Neural progenitor cell (in vitro differentiated cells): Measurements from ENCODE around the gene TRHDE. TPM values are rescaled to one million over a fixed set of nuclear protein-coding genes. Genes with fewer than 3 reads are reported as not detected.

Source experiments
- DNase-seq: peaks from one replicate; pipeline ENCODE4 v3.0.0-alpha.2; 2016; ENCODE audit warnings: low spot score
- H2AFZ ChIP-seq: fragments of 200-600 bp; sonication (generic); replicated peaks from 2 replicates; pipeline ENCODE4 v1.6.1; 2016; ENCODE audit warnings: antibody characterized with exemption
- H3F3A ChIP-seq: fragments of 200-600 bp; sonication (generic); 2 replicates; pipeline ENCODE4 v1.6.1; 2016; ENCODE audit warnings: antibody characterized with exemption, low read depth
- H3K27ac ChIP-seq: fragments of 200-600 bp; sonication (generic); 2 replicates; pipeline ENCODE4 v1.5.1; 2016; ENCODE audit warnings: mild to moderate bottlenecking
- H3K27me3 ChIP-seq: fragments of 200-600 bp; sonication (generic); 2 replicates; pipeline ENCODE4 v1.6.1; 2016; ENCODE audit warnings: mild to moderate bottlenecking, moderate library complexity
- H3K36me3 ChIP-seq: fragments of 200-600 bp; sonication (generic); 2 replicates; pipeline ENCODE4 v1.5.1; 2016
- H3K4me1 ChIP-seq: fragments of 200-600 bp; sonication (generic); 2 replicates; pipeline ENCODE4 v1.6.1; 2016; ENCODE audit warnings: mixed run types
- H3K4me2 ChIP-seq: fragments of 200-600 bp; sonication (generic); 2 replicates; pipeline ENCODE4 v1.6.1; 2016
- H3K4me3 ChIP-seq: fragments of 200-600 bp; sonication (generic); 2 replicates; pipeline ENCODE4 v1.5.1; 2016
- H3K79me2 ChIP-seq: fragments of 200-600 bp; sonication (generic); 2 replicates; pipeline ENCODE4 v1.6.1; 2016; ENCODE audit warnings: low read depth
- H3K9ac ChIP-seq: fragments of 200-600 bp; sonication (generic); 2 replicates; pipeline ENCODE4 v1.6.1; 2016
- H3K9me3 ChIP-seq: fragments of 200-600 bp; sonication (generic); 2 replicates; pipeline ENCODE4 v1.5.1; 2016; ENCODE audit warnings: low read depth
- H4K20me1 ChIP-seq: fragments of 200-600 bp; sonication (generic); 2 replicates; pipeline ENCODE4 v1.6.1; 2016; ENCODE audit warnings: low read depth
- H3K27ac Mint-ChIP-seq: 3 replicates; pipeline ENCODE4 v1.8.0; 2021; ENCODE audit warnings: mixed read lengths
- H3K27me3 Mint-ChIP-seq: 2 replicates; pipeline ENCODE4 v1.8.0; 2022; ENCODE audit warnings: low read depth, mild to moderate bottlenecking, inconsistent platforms, moderate library complexity, mixed read lengths; ENCODE audit not compliant: insufficient read depth
- H3K36me3 Mint-ChIP-seq: 3 replicates; pipeline ENCODE4 v1.8.0; 2021; ENCODE audit warnings: mixed read lengths
- H3K4me1 Mint-ChIP-seq: 3 replicates; pipeline ENCODE4 v1.8.0; 2021; ENCODE audit warnings: mixed read lengths
- H3K4me3 Mint-ChIP-seq: 3 replicates; pipeline ENCODE4 v1.8.0; 2021; ENCODE audit warnings: mild to moderate bottlenecking, moderate library complexity, mixed read lengths
- H3K9me3 Mint-ChIP-seq: 3 replicates; pipeline ENCODE4 v1.8.0; 2020; ENCODE audit warnings: mixed read lengths
- CTCF ChIP-seq: fragments of 200-600 bp; sonication (generic); IDR thresholded peaks from 2 replicates; pipeline ENCODE4 v1.5.1; 2017; ENCODE audit warnings: antibody characterized with exemption, mild to moderate bottlenecking
- EZH2 ChIP-seq: fragments of 200-600 bp; sonication (generic); IDR thresholded peaks from 2 replicates; pipeline ENCODE4 v1.6.1; 2017; ENCODE audit warnings: antibody characterized with exemption, mild to moderate bottlenecking, moderate library complexity
- EZH2phosphoT487 ChIP-seq: fragments of 200-600 bp; sonication (generic); IDR thresholded peaks from 2 replicates; pipeline ENCODE4 v1.6.1; 2017; ENCODE audit warnings: antibody characterized with exemption
- total RNA-seq: library from RNA; depleted of rRNA; stranded (reverse); fragments of >200 nt; gene quantifications from 2 replicates; pipeline ENCODE4 v1.2.3, GENCODE V29; 2015; ENCODE audit warnings: low replicate concordance

Gene TRHDE
- total RNA-seq, 1 donor from 2014 or later, result 4.5 TPM

- Histone ChIP-seq H3K4me3 (no peak overlapping the region), H3K36me3 (no peaks in the 10 kb centered on the region), H4K20me1 (no peaks in the 10 kb centered on the region), H3F3A (peaks cover 12% of the 10 kb centered on the region), H3K27ac (no peak overlapping the region), H3K9me3 (no peaks in the 10 kb centered on the region), H2AFZ (no peak overlapping the region), H3K79me2 (no peaks in the 10 kb centered on the region), H3K9ac (no peak overlapping the region), H3K4me1 (peaks cover 18% of the 10 kb centered on the region), H3K4me2 (no peak overlapping the region), H3K27me3 (peaks cover 32% of the 10 kb centered on the region)
- peaks cover 21% of the 10 kb centered on the region for H3K4me1 Mint-ChIP-seq
- H3K27me3 Mint-ChIP-seq, result peaks cover 10% of the 10 kb centered on the region
- H3K4me3 Mint-ChIP-seq, result no peak overlapping the region
- no peak for TF ChIP-seq EZH2phosphoT487
- peak; percentile 34 for TF ChIP-seq CTCF
- H3K36me3 Mint-ChIP-seq, result no peaks in the 10 kb centered on the region
- H3K27ac Mint-ChIP-seq, result no peak overlapping the region
- H3K9me3 Mint-ChIP-seq, result no peaks in the 10 kb centered on the region
- no peak for DNase-seq
Observed at GRCh38 chr12:72267974-72268373, 4.2 kb upstream of the TRHDE start.

- Histone ChIP-seq H3K9me3 (no peaks in the 10 kb centered on the region), H3K4me2 (no peak overlapping the region), H4K20me1 (no peaks in the 10 kb centered on the region), H3K9ac (no peak overlapping the region), H3K4me3 (no peak overlapping the region), H2AFZ (no peak overlapping the region), H3K79me2 (no peaks in the 10 kb centered on the region), H3F3A (peaks cover 12% of the 10 kb centered on the region), H3K27me3 (peaks cover 36% of the 10 kb centered on the region), H3K4me1 (peaks cover 18% of the 10 kb centered on the region), H3K27ac (no peak overlapping the region), H3K36me3 (no peaks in the 10 kb centered on the region)
- DNase-seq, result no peak
- H3K9me3 Mint-ChIP-seq, result no peaks in the 10 kb centered on the region
- TF ChIP-seq EZH2phosphoT487 (no peak), EZH2 (no peak), CTCF (no peak)
- peaks cover 13% of the 10 kb centered on the region for H3K27me3 Mint-ChIP-seq
- no peaks in the 10 kb centered on the region for H3K36me3 Mint-ChIP-seq
- no peak overlapping the region for H3K4me3 Mint-ChIP-seq
- peaks cover 21% of the 10 kb centered on the region for H3K4me1 Mint-ChIP-seq
- no peak overlapping the region for H3K27ac Mint-ChIP-seq
Observed at GRCh38 chr12:72268386-72268785, 3.8 kb upstream of the TRHDE start.

- no peak overlapping the region for H2AFZ ChIP-seq
- no peak overlapping the region for H3K9ac ChIP-seq
- H3F3A ChIP-seq, result peaks cover 12% of the 10 kb centered on the region
- H3K79me2 ChIP-seq, result no peaks in the 10 kb centered on the region
- H3K27me3 ChIP-seq, result peaks cover 47% of the 10 kb centered on the region
- H4K20me1 ChIP-seq, result no peaks in the 10 kb centered on the region
- Mint-ChIP-seq H3K27me3 (peaks cover 24% of the 10 kb centered on the region), H3K4me3 (no peak overlapping the region), H3K36me3 (no peaks in the 10 kb centered on the region), H3K27ac (no peak overlapping the region), H3K9me3 (no peaks in the 10 kb centered on the region), H3K4me1 (peaks cover 29% of the 10 kb centered on the region)
- no peaks in the 10 kb centered on the region for H3K9me3 ChIP-seq
- no peak overlapping the region for H3K27ac ChIP-seq
- peaks cover 18% of the 10 kb centered on the region for H3K4me1 ChIP-seq
- TF ChIP-seq EZH2, result no peak
- no peak for TF ChIP-seq CTCF
- TF ChIP-seq EZH2phosphoT487, result no peak
- DNase-seq, result no peak
- peak overlapping the region; percentile 24 for H3K4me2 ChIP-seq
- H3K4me3 ChIP-seq, result no peak overlapping the region
- no peaks in the 10 kb centered on the region for H3K36me3 ChIP-seq
Observed at GRCh38 chr12:72269491-72269890, 2.7 kb upstream of the TRHDE start.
